CD4-positive, alpha-beta T cell treated with Interleukin-6 at 100 ng/mL for 8 hours (primary cell): ENCODE data around the gene LCE3E.

Experiments
- DNase-seq: peaks from one replicate; pipeline ENCODE4 v3.0.0-alpha.2; 2020; ENCODE audit warnings: mixed read lengths, low spot score

LCE3E gene

GRCh38 chr1:152516082-152516481 is 50.5 kb downstream of the LCE3E start:
- no peak for DNase-seq
